Gastroesophageal sphincter (tissue), 4 donors: ENCODE results near the gene LMX1B. TPM values are rescaled to one million over a fixed set of nuclear protein-coding genes. Genes with fewer than 3 reads are reported as not detected.

Source experiments
- ATAC-seq: fragments of 150-250 bp; one replicate; pipeline ENCODE4 v1.9.1; 2016; ENCODE audit warnings: mild to moderate bottlenecking, moderate library complexity
- H3K27ac ChIP-seq, 4 donors: fragments of 200-600 bp; sonication (generic) in 3 of 4; 1 replicate in 3 of 4; 2 replicates in 1 of 4; pipeline ENCODE4 v1.5.1; 2016 to 2019
- H3K27me3 ChIP-seq: fragments of 200-600 bp; sonication (generic); one replicate; pipeline ENCODE4 v1.5.1; 2019
- H3K36me3 ChIP-seq, 2 donors: fragments of 200-600 bp; sonication (generic); one replicate each; pipeline ENCODE4 v1.5.1; 2019; ENCODE audit warnings: control low read depth in 1 of 2
- H3K4me1 ChIP-seq, 3 donors: fragments of 200-600 bp; sonication (generic); 1 replicate in 2 of 3; 2 replicates in 1 of 3; pipeline ENCODE4 v1.5.1; 2016 to 2019; ENCODE audit warnings: control low read depth in 2 of 3
- H3K4me3 ChIP-seq, 2 donors: fragments of 200-600 bp; sonication (generic); one replicate each; pipeline ENCODE4 v1.5.1; 2019; ENCODE audit warnings: mild to moderate bottlenecking in 1 of 2, moderate library complexity in 1 of 2
- H3K9me3 ChIP-seq, 3 donors: fragments of 200-600 bp; sonication (generic); one replicate each; pipeline ENCODE4 v1.5.1; 2017 to 2019; ENCODE audit warnings: control low read depth in 2 of 3
- EP300 ChIP-seq: sonication (generic); formaldehyde crosslinking; IDR thresholded peaks from one replicate; pipeline ENCODE4 v1.6.1; 2017; ENCODE audit warnings: antibody characterized with exemption, mild to moderate bottlenecking
- POLR2A ChIP-seq, 2 donors: fragments of 450-650 bp; IDR thresholded peaks; one replicate each; pipeline ENCODE4 v1.6.1; 2017; ENCODE audit warnings: antibody characterized with exemption in 2 of 2, mild to moderate bottlenecking in 2 of 2, moderate library complexity in 1 of 2
- POLR2AphosphoS5 ChIP-seq: sonication (generic); formaldehyde crosslinking; IDR thresholded peaks from one replicate; pipeline ENCODE4 v1.6.1; 2017; ENCODE audit warnings: antibody characterized with exemption
- WGBS, 2 donors: methylation state at CpG; one replicate each; pipeline ENCODE4 v1.1.5; 2018; ENCODE audit warnings: low coverage in 1 of 2; 5-methylcytosine and 5-hydroxymethylcytosine counted together
- total RNA-seq, 4 donors: library from RNA; depleted of rRNA; stranded (reverse); fragments of >200 nt; gene quantifications; one replicate each; pipeline ENCODE4 v1.1.0, GENCODE V29; 2016
- TF ChIP-seq, protein P1 (sequence below), 4 experiments: fragments of 200-600 bp in 2 of 4; fragments of 450-650 bp in 2 of 4; sonication (generic) in 1 of 4; IDR thresholded peaks; one replicate each; pipeline ENCODE4 v1.5.1; 2017 to 2019; ENCODE audit warnings: antibody characterized with exemption in 4 of 4, mild to moderate bottlenecking in 2 of 4, moderate library complexity in 2 of 4

LMX1B gene
- total RNA-seq, 4 donors from 2014 or later, result 0.13 to 0.58 (median 0.27) TPM

DNA sequence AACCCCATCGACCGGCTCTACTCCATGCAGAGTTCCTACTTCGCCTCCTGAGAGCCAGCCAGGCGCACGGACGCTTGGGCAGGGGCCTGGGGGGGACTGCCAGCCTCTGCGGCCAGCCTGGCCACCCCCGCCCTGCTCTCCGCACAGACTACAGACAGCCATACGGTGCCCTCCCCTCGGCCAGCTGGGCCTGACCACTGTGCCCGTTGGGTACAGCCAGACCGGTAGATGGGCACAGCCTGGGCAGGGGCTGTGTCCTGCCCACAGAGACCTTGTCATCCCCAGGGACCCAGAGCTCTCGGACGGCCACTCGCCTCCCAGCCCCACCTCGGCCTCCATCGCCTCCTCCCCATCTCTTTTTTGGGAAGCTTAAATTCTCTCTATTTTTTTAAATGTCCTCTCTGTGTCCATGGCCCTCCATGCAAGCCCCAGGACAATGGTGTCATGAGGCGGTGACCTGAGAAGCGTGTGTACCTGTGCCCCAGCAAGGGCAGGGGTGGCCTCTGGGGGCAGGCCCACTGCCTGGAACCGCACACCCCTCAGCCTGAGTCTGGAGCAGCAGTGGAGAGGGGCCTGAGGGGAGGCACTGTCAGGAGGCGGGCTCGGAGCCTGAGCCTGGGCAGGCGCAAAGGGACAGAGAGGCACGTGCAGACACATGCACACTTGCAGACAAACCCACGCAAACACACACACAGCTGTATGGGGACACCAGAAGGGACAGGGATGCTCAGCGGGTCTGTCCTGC, 82.8 kb downstream of the LMX1B start:
- ATAC-seq, result no peak
- no peak overlapping the region for H3K27ac ChIP-seq
- WGBS, 2 donors, result 84% methylated on average over 5 of the region's 27 CpGs; no CpG with 5 or more reads in 1 of the 2 donors
- no peaks in the 10 kb centered on the region for H3K36me3 ChIP-seq
- H3K4me3 ChIP-seq, result no peak overlapping the region
- H3K4me1 ChIP-seq, result no peaks in the 10 kb centered on the region
- H3K9me3 ChIP-seq, result no peaks in the 10 kb centered on the region
- peaks cover 42% of the 10 kb centered on the region for H3K27me3 ChIP-seq
- TF ChIP-seq POLR2AphosphoS5 (no peak), POLR2A (IDR thresholded peaks at IDR 0.05) (no peak), EP300 (no peak)
- TF ChIP-seq, protein P1, sequence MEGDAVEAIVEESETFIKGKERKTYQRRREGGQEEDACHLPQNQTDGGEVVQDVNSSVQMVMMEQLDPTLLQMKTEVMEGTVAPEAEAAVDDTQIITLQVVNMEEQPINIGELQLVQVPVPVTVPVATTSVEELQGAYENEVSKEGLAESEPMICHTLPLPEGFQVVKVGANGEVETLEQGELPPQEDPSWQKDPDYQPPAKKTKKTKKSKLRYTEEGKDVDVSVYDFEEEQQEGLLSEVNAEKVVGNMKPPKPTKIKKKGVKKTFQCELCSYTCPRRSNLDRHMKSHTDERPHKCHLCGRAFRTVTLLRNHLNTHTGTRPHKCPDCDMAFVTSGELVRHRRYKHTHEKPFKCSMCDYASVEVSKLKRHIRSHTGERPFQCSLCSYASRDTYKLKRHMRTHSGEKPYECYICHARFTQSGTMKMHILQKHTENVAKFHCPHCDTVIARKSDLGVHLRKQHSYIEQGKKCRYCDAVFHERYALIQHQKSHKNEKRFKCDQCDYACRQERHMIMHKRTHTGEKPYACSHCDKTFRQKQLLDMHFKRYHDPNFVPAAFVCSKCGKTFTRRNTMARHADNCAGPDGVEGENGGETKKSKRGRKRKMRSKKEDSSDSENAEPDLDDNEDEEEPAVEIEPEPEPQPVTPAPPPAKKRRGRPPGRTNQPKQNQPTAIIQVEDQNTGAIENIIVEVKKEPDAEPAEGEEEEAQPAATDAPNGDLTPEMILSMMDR (IDR thresholded peaks at IDR 0.05), result no peak

DNA sequence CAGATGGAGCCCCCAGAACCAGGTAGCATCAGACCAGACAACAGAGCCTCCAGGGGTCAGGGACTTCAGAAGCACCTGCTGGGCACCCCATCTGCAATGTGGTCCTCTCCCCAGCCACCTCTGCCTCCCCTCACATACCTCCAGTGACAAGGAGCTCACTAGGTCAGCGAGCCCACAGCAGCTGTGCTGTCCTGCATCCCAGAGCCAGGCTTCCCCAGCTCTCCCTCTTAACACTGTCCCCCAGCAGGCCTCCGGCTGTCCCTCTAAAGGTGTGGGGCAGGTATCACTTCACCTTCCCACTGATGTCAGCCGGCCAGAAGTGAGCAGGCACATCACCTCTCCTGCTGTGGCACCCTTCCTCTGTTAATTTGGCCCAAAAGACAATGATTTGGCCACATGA, 83.6 kb downstream of the LMX1B start:
- Histone ChIP-seq H3K27ac (no peak overlapping the region), H3K27me3 (peaks cover 43% of the 10 kb centered on the region), H3K4me3 (no peak overlapping the region), H3K4me1 (no peaks in the 10 kb centered on the region), H3K9me3 (no peaks in the 10 kb centered on the region), H3K36me3 (no peaks in the 10 kb centered on the region)
- 80 to 100% methylated on average over 2 to 3 of the region's 3 CpGs for WGBS, 2 donors
- TF ChIP-seq POLR2A (IDR thresholded peaks at IDR 0.05) (no peak), POLR2AphosphoS5 (no peak), EP300 (no peak)
- TF ChIP-seq, protein P1 (IDR thresholded peaks at IDR 0.05), result no peak
- ATAC-seq, result no peak

DNA sequence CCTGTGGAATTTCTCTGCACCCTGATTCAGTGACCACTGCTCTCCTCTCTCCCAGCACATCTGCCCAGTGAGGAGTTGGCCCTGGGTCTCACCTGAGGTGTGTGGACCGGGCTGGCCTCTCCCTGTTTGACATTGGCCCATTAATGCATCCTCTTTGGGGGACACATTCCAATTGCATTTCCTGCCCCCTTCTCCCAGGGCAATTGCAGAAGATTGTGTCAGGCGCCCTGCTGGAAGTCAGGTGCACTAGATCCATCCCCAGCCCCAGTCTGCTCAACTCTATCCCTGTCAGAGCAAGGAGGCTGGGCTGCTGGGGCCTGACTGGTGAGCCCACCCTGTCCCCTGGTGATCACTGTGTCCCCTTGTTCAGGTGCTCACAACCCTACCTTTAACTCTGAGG, 84.5 kb downstream of the LMX1B start:
- Histone ChIP-seq H3K9me3 (no peaks in the 10 kb centered on the region), H3K27me3 (peaks cover 52% of the 10 kb centered on the region), H3K4me3 (no peak overlapping the region), H3K36me3 (no peaks in the 10 kb centered on the region), H3K4me1 (no peaks in the 10 kb centered on the region), H3K27ac (no peak overlapping the region)
- WGBS, 2 donors, result no CpG with 5 or more reads among the region's 2 CpGs
- no peak for TF ChIP-seq POLR2AphosphoS5
- TF ChIP-seq, protein P1 (IDR thresholded peaks at IDR 0.05), result no peak
- no peak for TF ChIP-seq EP300
- TF ChIP-seq POLR2A (IDR thresholded peaks at IDR 0.05), result no peak
- ATAC-seq, result no peak

DNA sequence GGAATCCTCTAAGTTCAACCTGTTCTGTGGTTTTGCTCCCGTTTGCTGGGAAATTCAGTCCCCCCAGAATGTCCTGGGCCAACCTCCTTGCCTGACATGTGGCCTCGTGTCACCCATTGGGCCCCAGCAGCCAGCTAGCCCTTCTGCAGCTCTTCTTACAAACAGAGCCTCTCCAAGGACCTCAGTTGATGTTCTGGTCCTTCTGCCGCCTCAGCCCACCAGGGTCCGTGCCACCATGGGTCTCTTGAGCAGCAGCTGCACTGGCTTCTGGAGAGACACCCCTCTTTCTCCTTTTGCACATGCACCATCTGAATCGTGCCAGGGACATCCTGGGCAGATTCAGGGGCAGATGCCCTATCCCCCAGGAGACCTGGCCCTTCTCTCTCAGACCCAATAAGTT, 85.0 kb downstream of the LMX1B start:
- Histone ChIP-seq H3K27me3 (peaks cover 57% of the 10 kb centered on the region), H3K36me3 (no peaks in the 10 kb centered on the region), H3K9me3 (no peaks in the 10 kb centered on the region), H3K4me1 (no peaks in the 10 kb centered on the region), H3K4me3 (no peak overlapping the region), H3K27ac (no peak overlapping the region)
- ATAC-seq, result no peak
- 71 to 81% methylated on average over 1 to 2 of the region's 5 CpGs for WGBS, 2 donors
- TF ChIP-seq POLR2A (IDR thresholded peaks at IDR 0.05) (no peak), EP300 (no peak), POLR2AphosphoS5 (no peak)
- TF ChIP-seq, protein P1 (IDR thresholded peaks at IDR 0.05), result no peak

DNA sequence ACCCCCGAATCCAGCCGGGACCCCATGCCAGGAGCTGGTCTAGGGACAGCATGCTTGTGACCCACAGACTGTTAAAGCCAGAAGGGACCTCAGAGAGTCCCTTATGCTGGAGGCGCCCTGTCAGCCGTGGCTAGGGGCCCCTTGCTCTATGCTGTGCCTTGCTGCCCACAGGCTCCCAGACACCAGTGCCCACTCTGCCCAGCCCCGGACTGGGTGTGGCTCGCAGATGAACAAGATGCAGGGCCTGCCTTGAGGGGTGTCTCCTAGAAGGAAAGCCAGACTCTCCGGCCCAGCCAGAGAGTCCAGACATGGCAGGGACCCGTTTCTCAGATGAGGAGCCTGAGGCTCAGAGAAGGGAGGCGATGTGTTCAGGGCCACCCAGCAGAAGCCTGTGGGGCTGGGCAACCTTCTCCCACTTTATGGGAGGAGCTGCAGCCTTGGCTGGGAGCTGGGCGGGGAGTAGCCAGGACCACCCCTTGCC, 85.7 kb downstream of the LMX1B start:
- no peak overlapping the region for H3K27ac ChIP-seq
- H3K9me3 ChIP-seq, result no peaks in the 10 kb centered on the region
- H3K27me3 ChIP-seq, result peaks cover 64% of the 10 kb centered on the region
- H3K4me3 ChIP-seq, result no peak overlapping the region
- TF ChIP-seq POLR2AphosphoS5 (no peak), POLR2A (IDR thresholded peaks at IDR 0.05) (no peak), EP300 (no peak)
- no peak for ATAC-seq
- H3K36me3 ChIP-seq, result no peaks in the 10 kb centered on the region
- 40 to 90% methylated on average over 2 of the region's 10 CpGs for WGBS, 2 donors
- H3K4me1 ChIP-seq, result peaks cover 0 to 3% (median 1%) of the 10 kb centered on the region in 3 donors
